Omental fat pad (tissue), 4 donors: ENCODE measurements around the gene OSBP2. TPM values are rescaled to one million over a fixed set of nuclear protein-coding genes. Genes with fewer than 3 reads are reported as not detected.

Experiments
- ATAC-seq: fragments of 150-250 bp; one replicate; pipeline ENCODE4 v1.9.1; 2016; ENCODE audit warnings: mild to moderate bottlenecking, moderate library complexity; ENCODE audit not compliant: low FRiP score
- DNase-seq: peaks from one replicate; pipeline ENCODE4 v3.0.0-alpha.2; 2019; ENCODE audit warnings: low spot score
- CTCF ChIP-seq, 3 donors: fragments of 450-650 bp; IDR thresholded peaks; one replicate each; pipeline ENCODE4 v1.5.1; 2016 to 2017; ENCODE audit warnings: antibody characterized with exemption in 3 of 3, mild to moderate bottlenecking in 3 of 3, moderate library complexity in 2 of 3
- total RNA-seq, 4 donors: library from RNA; depleted of rRNA; stranded (reverse); fragments of >200 nt; gene quantifications; one replicate each; pipeline ENCODE4 v1.1.0, GENCODE V29; 2016

The OSBP2 gene
- total RNA-seq, result 1 to 10 TPM; 1.3 to 7.4 (median 4.4) TPM

GRCh38 chr22:30694640-30695350 is at the start of gene OSBP2:
Gene OSBP2, plus strand, starts transcription at chr22:30694874. Its CDS starts 36 bp downstream, at chr22:30694910.
- no peak for TF ChIP-seq CTCF (IDR thresholded peaks at IDR 0.05)
- ATAC-seq (peak; percentile 63), DNase-seq (no peak)

GRCh38 chr22:30646518-30647160 is 48.0 kb upstream of the OSBP2 start:
- ATAC-seq (no peak), DNase-seq (no peak)
- no peak for TF ChIP-seq CTCF (IDR thresholded peaks at IDR 0.05)

GRCh38 chr22:30647536-30647935 is 47.1 kb upstream of the OSBP2 start:
- no peak for TF ChIP-seq CTCF (IDR thresholded peaks at IDR 0.05)

GRCh38 chr22:30648825-30649224 is 45.8 kb upstream of the OSBP2 start:
- ATAC-seq (no peak), DNase-seq (no peak)
- TF ChIP-seq CTCF (IDR thresholded peaks at IDR 0.05), result no peak

More at GRCh38 chr22:30647536-30647935, 47.1 kb upstream of the OSBP2 start:
- ATAC-seq, result no peak
- DNase-seq, result no peak

- ATAC-seq (peak; percentile 84), DNase-seq (peak; percentile 25)
- TF ChIP-seq CTCF (IDR thresholded peaks at IDR 0.05), result no peak
Measured at GRCh38 chr22:30649430-30650007, 45.2 kb upstream of the OSBP2 start.

- ATAC-seq, result no peak
- TF ChIP-seq CTCF (IDR thresholded peaks at IDR 0.05), result no peak
- no peak for DNase-seq
Measured at GRCh38 chr22:30650508-30651116, 44.1 kb upstream of the OSBP2 start.
